GM21825 (cell line): ENCODE measurements around the gene TIMM29.
A peak's percentile ranks its signal among the peaks of the same experiment; 100 is the strongest.

Experiments used
- ATAC-seq: cut with Tn5 transposase; IDR thresholded peaks from one replicate; pipeline ENCODE4 v1.9.1; 2021; ENCODE audit warnings: mild to moderate bottlenecking, moderate library complexity; ENCODE audit not compliant: unreplicated experiment

The TIMM29 gene

GRCh38 chr19:10928563-10929401 is at the start of gene TIMM29, which contains the start of gene YIPF2:
TSS of gene TIMM29 (plus strand) at chr19:10928811. CDS start at chr19:10928823, 12 bp downstream.
TSS of gene YIPF2 (minus strand) at chr19:10928639. CDS start at chr19:10928410, 229 bp downstream.
- ATAC-seq = peak; percentile 54

- ATAC-seq = no peak
Measured at GRCh38 chr19:10881403-10882107, 47.1 kb upstream of the TIMM29 start.

- no peak for ATAC-seq
Measured at GRCh38 chr19:10882108-10882457, 46.5 kb upstream of the TIMM29 start.

GRCh38 chr19:10884274-10884673 is 44.3 kb upstream of the TIMM29 start:
- ATAC-seq = no peak

GRCh38 chr19:10885201-10886169 is 43.1 kb upstream of the TIMM29 start:
- no peak for ATAC-seq

GRCh38 chr19:10887616-10888367 is 40.8 kb upstream of the TIMM29 start:
- ATAC-seq = no peak

GRCh38 chr19:10888421-10888866 is 40.2 kb upstream of the TIMM29 start:
- no peak for ATAC-seq

GRCh38 chr19:10889880-10890279 is 38.7 kb upstream of the TIMM29 start:
- no peak for ATAC-seq

GRCh38 chr19:10891405-10892086 is 37.1 kb upstream of the TIMM29 start:
- ATAC-seq = no peak

GRCh38 chr19:10892256-10892655 is 36.4 kb upstream of the TIMM29 start:
- no peak for ATAC-seq

GRCh38 chr19:10894911-10895213 is 33.7 kb upstream of the TIMM29 start:
- ATAC-seq = no peak

GRCh38 chr19:10895363-10895762 is 33.2 kb upstream of the TIMM29 start:
- ATAC-seq = no peak

- no peak for ATAC-seq
Measured at GRCh38 chr19:10895920-10896319, 32.7 kb upstream of the TIMM29 start.

- no peak for ATAC-seq
Measured at GRCh38 chr19:10896851-10897526, 31.6 kb upstream of the TIMM29 start.

GRCh38 chr19:10898633-10899032 is 30.0 kb upstream of the TIMM29 start:
- no peak for ATAC-seq

- ATAC-seq = no peak
Measured at GRCh38 chr19:10899151-10899653, 29.4 kb upstream of the TIMM29 start.

GRCh38 chr19:10907925-10908324 is 20.7 kb upstream of the TIMM29 start:
- ATAC-seq = no peak

GRCh38 chr19:10908380-10908960 is 20.1 kb upstream of the TIMM29 start:
- ATAC-seq = no peak
